HG02798 (cell line): ENCODE results near the gene XYLT2.
"Not testable (repeated sequence)": the region's sequence is repeated elsewhere in the genome, so short reads cannot be mapped to it uniquely, and the experiment has no call there.

Experiments
- ATAC-seq: cut with Tn5 transposase; IDR thresholded peaks from one replicate; pipeline ENCODE4 v1.9.1; 2021; ENCODE audit warnings: mild to moderate bottlenecking; ENCODE audit not compliant: unreplicated experiment, poor library complexity

The XYLT2 gene

DNA sequence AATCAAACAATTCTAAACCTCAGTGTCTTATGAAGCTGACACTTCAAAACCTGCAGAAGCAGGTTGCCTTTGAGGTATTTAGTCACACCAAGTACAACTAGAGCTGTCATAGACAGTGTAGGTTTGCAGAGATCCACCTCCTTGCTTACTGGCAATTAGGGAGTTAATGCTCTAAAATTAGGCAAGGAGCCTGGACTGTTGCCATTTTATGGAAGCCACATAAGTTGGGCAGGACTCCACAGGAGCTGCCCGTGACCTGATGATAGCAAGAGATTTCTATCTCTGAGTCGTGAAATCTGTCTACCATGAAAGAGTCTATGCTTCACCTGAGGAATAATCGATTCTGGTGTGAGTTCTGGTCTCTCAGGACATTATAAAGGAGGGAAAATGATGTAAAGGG is 36.0 kb downstream of the XYLT2 start:
- no peak for ATAC-seq

DNA sequence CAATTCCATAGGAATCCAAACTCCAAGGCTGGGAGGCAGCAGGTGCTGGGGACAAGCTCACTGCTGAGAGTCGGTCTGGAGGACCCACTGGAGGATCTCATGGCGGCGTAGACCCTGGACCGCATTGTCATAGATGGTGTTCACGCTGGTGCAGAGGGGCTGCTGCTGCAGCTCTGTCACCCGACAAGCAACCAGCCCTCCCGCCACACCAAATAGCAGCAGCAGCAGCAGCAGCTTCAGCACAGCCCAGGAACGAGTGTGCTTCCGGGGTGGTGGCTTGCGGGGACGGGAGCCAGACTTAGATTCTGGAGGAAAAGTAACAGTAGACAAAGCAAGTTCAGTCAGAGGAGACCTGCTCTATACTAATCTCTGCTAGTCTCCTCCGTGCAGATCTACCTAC is 37.0 kb downstream of the XYLT2 start:
- ATAC-seq = no peak

DNA sequence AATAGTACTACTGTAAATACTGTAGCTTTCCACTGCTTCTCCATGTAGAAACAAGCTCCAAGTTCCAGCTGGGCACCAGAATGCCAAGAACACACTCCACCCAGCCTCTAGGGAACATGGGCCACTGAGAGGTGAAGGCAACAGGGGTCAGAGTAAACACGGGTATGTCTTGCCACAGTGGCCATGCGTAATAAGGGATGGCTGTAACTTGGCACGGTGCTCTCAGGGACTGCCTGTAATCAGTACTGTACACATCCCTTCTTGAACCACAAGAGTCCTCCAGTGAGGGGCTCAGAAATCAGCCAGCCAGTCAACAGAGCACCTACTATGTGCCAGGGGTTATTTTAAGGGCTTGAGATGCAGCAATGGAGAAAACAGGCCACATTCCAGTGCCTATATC is 40.6 kb downstream of the XYLT2 start:
- no peak for ATAC-seq

DNA sequence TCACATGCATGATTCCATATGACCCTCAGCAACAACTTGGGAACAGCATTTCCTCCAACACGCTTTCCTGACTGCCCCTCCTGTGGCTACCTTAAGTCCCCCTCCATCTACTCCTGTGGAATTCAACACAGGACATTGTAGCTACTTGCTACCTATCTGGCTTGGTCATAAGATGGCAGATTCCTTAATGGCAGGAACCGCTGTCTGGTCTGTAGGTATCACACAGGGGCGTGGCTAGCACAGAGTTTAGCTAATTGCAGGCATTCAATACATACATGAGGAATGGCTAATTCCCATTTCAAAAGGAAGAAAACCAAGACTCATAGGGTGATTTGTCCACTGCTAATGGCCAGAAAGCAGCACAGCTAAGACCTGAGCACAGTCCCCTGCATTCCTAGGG is 42.8 kb downstream of the XYLT2 start:
- no peak for ATAC-seq

DNA sequence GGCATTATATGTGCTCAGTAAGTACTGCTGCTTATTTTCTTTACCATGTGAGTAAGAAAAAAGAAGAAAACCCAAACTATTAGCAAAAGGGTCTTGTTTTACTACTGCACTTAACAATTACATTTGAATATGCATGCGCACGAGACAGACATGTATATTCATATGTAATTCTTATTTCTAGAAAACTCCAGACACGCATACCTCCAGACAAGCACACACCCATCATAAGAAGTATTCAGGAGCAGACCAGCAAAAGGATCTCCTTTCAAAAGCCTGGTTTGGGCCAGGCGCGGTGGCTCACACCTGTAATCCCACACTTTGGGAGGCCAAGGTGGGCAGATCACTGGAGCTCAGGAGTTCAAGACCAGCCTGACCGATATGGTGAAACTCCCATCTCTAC is 43.6 kb downstream of the XYLT2 start:
- ATAC-seq = no peak

DNA sequence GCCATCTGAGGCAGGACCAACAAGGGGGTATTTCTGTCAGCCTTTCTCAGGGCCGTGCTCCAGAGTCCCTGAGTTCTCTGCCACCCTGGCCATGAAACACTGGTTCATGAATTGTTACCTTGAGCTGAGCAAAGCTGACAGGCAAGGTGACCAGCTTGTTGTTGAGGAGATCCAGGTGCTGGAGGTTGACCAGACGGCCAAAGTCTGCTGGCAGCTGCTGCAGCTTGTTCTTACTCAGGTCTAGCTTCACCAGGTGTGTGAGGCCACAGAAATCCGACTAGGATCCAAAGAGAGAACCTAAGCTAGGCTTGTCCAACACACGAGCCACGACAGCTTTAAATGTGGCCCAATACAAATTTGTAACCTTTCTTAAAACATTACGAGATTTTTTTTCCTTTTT is 46.7 kb downstream of the XYLT2 start:
- no peak for ATAC-seq

DNA sequence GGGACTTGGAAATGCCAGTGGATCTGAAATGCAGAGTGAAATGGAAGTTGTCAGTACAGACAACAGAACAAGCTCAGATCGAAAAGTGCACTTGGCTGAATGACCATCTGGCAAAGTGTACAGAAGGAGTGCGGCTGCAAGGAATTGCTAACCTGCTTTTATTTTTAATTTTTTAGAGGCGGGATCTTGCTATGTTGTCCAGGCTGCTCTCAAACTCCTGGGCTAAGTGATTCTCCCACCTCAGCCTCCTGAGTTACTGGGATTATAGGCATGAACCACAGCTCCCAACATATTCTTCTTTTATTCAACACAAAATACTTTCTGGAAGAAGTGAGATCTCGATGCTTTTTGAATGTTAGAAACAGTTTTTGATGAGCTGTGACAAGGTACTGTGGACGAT is 47.8 kb downstream of the XYLT2 start:
- ATAC-seq = no peak

- ATAC-seq = no peak
Observed at GRCh38 chr17:50394711-50395110, 48.8 kb downstream of the XYLT2 start.

DNA sequence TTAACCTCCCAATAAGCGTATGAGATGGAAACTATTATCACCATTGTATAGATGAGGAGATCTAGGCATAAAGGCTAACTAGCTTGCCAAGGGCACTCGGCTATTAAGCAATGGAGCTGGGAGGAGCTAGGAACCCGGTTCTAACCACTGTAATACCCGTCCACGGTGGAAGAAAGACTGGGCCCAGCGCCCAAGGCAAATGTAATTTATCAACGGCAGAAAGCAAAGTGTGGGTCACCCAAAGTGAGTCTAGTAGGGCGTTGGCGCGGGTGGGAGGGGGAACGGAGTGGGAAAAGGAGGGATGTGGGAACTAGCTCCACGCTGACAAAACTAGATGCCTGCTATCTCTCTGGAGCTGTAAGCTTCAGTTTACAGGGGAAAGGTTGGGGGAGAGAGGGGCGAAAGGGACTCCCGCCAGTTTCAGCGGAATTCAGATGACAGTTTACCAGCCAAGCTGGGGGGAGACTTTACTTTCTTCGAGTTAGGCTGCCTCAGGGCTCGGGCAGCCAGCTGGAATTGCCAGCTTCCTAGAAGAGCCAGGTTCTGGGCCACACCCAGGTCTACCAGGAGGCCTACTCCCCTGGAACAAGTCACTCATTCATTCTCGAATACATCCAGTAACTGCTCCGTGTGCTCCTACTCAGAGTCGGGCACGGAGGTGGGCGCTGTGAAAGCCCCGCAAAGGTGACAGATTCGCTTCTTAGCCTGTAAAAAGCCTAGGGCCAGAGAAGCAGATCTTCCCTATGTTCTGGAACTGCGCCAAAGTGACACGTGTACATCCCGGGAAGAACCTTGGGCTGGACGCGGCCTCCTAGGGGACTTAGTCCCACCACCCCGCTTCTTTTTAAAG is 50.6 kb downstream of the XYLT2 start:
- ATAC-seq = no peak

- peak; percentile 99 for ATAC-seq
Observed at GRCh38 chr17:50397111-50397918, 51.4 kb downstream of the XYLT2 start, which contains the start of gene LRRC59. Gene LRRC59 (minus strand): TSS chr17:50397523. CDS start chr17:50397317, 206 bp downstream.

GRCh38 chr17:50397919-50398285 is 52.0 kb downstream of the XYLT2 start:
- no peak for ATAC-seq

- ATAC-seq = not testable (repeated sequence)
Observed at GRCh38 chr17:50398672-50399071, 52.7 kb downstream of the XYLT2 start.

DNA sequence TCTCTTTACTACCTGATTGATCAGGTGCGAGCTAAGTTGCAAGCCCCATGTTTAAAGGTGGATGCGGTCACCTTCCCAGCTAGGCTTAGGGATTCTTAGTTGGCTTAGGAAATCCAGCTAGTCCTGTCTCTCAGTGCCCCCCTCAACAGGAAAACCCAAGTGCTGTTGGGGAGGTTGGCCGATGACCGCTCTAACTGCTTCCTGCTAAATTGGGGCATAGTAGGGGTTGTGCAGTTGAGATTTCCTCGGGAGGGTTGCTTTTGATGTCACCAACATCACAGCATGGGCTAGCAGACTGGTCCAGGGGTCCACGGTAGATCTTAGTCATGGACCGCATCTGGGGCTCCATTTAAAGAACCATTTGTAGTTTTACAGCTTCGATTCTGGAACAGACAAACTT is 53.7 kb downstream of the XYLT2 start:
- not testable (repeated sequence) for ATAC-seq

DNA sequence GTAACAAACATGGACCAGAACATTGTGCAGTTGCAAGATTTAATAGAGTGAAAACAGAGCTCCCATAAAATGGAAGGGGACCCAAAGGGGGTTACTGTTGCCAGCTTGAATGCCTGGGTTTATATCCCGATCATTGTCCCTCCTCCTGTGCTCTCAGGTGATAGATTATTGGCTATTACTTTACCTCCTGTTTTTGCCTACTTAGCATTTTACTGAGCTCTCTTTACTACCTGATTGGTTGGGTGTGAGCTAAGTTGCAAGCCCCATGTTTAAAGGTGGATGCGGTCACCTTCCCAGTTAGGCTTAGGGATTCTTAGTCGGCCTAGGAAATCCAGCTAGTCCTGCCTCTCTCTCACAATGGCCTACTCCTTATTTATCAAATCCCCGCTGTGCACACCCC is 59.4 kb downstream of the XYLT2 start:
- ATAC-seq = not testable (repeated sequence)

- no peak for ATAC-seq
Observed at GRCh38 chr17:50406578-50406977, 60.7 kb downstream of the XYLT2 start.

DNA sequence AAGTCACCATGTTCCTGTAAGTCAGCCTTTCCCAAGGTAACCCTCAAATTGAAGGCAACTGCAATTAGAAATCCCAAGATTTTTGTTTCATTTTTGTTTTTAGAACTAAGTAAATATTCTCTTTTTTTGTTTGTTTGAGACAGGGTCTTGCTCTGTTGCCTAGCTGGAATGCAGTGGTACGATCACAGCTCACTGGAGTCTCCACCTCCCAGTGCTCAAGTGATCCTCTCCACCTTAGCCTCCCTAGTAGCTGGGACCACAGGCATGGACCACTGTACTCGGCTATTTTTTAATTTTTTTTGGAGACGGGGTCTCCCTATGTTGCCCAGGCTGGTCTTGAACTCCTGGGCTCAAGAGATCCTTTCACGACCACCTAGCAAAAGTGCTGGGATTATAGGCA is 62.0 kb downstream of the XYLT2 start:
- no peak for ATAC-seq
